UCSD-AML1 (cell line): ENCODE measurements around the gene NFAT5.
"Not testable (repeated sequence)": the region's sequence is repeated elsewhere in the genome, so short reads cannot be mapped to it uniquely, and the experiment has no call there.

ENCODE experiments used
- DNase-seq: peaks from one replicate; lab custom pipeline; 2025; ENCODE audit not compliant: unreplicated experiment; lab: John Stamatoyannopoulos, UW

Gene NFAT5

GRCh38 chr16:69633375-69633774, 67.6 kb downstream of the NFAT5 start:
- DNase-seq: no peak

DNA sequence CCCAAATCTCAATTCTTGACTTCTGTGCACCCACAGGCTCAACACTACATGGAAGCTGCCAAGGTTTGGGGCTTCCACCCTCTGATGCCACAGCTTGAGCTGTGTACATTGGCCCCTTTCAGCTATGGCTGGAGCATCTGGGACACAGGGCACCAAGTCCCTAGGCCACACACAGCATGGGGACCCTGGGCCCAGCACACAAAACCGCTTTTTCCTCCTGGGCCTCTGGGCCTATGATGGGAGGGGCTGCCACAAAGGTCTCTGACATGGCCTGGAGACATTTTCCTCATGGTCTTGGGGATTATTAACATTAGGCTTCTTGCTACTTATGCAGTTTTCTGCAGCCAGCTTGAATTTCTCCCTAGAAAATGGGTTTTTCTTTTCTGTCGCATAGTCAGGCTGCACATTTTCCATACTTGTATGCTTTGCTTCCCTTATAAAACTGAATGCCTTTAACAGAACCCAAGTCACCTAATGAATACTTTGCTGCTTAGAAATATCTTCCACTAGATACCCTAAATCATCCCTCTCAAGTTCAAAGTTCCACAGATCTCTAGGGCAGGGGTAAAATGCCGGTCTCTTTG, 70.9 kb downstream of the NFAT5 start:
- DNase-seq: not testable (repeated sequence)

- DNase-seq: not testable (repeated sequence)
Measured at GRCh38 chr16:69637206-69637865, 71.6 kb downstream of the NFAT5 start.

GRCh38 chr16:69643997-69644396, 78.2 kb downstream of the NFAT5 start:
- not testable (repeated sequence) for DNase-seq

DNA sequence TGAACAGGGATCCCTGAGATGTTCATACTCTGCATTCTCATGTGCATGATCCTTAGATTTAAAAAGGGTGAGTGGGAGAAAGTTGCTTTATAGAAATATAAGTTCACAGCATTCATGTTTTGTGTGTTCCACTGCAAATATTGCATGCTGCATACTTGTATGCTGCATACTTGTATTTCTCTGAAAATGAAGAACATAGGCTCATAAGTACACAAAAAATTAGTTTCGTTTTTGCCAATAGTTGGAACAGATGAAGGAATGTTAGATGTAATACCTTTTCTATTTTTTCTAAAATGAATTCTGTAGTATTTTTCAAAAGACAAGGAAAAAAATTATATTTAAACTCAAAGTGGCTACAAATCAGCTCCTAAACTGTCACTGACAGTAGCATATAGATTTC, 79.0 kb downstream of the NFAT5 start:
- DNase-seq: no peak

- DNase-seq: no peak
Measured at GRCh38 chr16:69647020-69647419, 81.3 kb downstream of the NFAT5 start.

GRCh38 chr16:69651217-69651616, 85.5 kb downstream of the NFAT5 start:
- no peak for DNase-seq

- DNase-seq: no peak
Measured at GRCh38 chr16:69654280-69654931, 88.6 kb downstream of the NFAT5 start.

DNA sequence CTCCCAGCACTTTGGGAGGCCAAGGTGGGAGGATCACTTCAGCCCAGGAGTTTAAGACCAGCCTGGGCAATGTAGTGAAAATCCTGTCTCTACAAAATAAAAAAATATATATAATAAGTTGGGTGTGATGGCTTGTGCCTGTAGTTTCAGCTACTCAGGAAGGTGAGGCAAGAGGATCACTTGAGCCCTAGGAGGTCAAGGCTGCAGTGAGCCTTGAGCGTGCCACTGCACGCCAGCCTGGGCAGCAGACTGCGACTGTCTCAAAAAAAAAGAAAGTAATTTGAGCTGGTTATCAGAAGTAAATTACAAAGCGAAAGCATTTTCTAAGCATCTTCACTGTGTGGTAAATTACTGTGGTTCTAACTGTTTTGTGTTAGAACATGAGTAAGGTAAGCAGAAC, 94.4 kb downstream of the NFAT5 start:
- no peak for DNase-seq

- DNase-seq: no peak
Measured at GRCh38 chr16:69662901-69663300, 97.1 kb downstream of the NFAT5 start.

- DNase-seq: no peak
Measured at GRCh38 chr16:69663846-69664245, 98.1 kb downstream of the NFAT5 start.

GRCh38 chr16:69669577-69669976, 103.8 kb downstream of the NFAT5 start:
- DNase-seq: no peak

- DNase-seq: no peak
Measured at GRCh38 chr16:69672315-69672997, 106.7 kb downstream of the NFAT5 start.

DNA sequence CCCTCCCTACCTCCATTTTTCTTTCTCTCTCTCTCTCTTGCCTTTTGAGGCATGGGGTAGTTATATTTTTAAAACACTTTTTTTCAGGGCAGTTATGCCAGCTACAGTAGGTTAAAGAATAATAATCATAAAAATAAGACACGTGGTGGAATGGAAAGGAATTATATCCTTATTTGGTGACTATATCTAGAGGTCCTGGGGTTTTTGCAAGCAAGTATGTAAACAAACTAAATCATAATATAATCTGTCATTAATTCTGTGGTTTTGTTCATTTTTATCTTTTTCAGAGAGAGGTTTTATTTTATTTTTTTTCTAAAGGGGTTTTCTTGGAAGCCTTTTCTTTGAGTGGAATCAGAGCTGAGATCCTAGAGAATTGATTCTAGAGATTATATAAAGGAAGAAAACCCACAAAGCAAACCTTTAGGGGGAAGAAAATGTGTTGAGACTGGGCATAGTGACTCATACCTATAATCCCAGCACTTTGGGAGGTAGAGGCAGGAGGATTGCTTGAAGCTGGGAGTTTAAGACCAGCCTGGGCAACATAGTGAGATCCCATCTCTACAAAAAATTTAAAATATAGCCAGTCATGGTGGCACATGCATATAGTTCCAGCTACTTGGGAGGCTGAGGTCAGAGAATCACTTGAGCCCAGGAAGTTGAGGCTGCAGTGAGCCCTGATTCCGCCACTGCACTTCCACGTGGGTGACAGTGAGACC, 107.4 kb downstream of the NFAT5 start:
- no peak for DNase-seq

DNA sequence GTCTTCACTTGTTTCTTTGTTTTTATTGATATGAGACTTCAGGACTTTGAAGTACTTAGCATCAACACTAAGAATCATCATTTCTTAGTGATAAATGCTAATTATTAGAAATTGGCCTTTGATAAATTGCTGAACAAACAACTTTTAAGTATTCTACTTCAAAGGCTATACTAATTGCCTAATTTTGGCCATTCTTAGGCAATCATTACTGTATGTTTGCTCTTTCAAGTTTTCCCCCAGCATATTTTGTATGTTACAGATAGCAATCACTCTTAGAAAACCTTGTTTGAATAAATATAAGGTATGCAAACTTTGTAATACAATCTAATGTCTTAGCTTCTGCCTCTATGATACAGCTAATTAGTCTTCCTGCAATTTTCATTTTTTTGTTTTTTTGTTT, 114.6 kb downstream of the NFAT5 start:
- DNase-seq: no peak

DNA sequence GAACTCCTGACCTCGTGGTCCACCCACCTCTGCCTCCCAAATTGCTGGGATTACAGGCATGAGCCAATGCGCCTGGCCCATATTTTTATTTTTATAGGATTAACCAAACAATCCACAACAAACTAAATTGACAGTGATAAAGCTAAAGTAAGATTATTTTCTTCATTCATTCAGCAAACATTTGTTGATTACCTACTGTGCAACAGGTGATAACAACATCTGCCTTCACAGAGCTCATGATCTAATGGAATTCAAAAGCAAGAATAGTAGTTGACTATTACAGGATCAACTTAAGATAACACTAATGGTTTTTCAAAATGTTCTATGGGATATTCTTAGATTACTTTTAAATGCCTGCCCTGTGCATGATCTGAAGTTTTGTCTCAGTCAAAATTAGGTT, 122.8 kb downstream of the NFAT5 start:
- DNase-seq: no peak

DNA sequence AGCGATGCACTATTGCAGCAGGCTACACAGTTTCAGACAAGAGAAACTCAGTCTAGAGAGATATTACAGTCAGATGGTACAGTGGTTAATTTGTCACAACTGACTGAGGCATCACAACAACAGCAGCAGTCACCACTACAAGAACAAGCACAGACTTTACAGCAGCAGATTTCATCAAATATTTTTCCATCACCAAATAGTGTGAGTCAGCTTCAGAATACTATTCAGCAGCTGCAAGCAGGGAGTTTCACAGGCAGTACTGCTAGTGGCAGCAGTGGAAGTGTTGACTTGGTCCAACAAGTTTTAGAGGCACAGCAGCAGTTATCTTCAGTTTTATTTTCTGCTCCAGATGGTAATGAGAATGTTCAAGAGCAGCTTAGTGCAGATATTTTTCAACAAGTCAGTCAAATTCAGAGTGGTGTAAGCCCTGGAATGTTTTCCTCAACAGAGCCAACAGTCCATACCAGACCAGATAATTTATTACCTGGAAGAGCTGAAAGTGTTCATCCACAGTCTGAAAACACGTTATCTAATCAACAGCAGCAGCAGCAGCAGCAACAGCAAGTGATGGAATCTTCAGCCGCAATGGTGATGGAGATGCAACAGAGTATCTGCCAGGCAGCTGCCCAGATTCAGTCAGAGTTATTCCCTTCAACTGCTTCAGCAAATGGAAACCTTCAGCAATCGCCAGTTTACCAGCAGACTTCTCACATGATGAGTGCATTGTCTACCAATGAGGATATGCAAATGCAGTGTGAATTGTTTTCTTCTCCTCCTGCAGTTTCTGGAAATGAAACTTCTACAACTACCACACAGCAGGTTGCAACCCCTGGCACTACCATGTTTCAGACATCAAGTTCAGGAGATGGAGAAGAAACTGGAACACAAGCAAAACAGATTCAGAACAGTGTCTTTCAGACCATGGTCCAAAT, 126.5 kb downstream of the NFAT5 start:
- no peak for DNase-seq

GRCh38 chr16:69693916-69694315, 128.2 kb downstream of the NFAT5 start:
- no peak for DNase-seq

- no peak for DNase-seq
Measured at GRCh38 chr16:69698404-69698803, 132.6 kb downstream of the NFAT5 start.

DNA sequence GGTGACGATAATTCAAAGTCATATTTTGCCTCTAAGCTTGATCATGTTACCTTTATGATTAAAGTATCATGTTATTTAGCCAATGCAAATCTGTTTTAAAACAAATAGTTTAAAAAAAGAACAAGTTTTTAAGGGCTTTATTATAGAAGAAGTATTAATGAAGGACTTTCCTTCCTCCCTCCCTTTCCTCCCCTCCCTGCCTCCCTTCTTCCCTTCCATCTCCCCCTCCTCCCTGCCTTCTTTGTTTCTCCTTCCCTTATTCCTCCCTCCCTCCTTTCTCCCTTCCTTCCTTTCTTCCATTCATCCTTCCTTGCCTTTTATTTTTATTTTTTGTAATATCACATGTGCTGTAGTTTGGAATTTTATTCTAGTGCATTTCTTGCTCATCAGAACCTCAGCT, 134.1 kb downstream of the NFAT5 start:
- no peak for DNase-seq
